K562 (cell line): ENCODE data around the gene BORCS8. TPM values are rescaled to one million over a fixed set of nuclear protein-coding genes. Genes with fewer than 3 reads are reported as not detected.

Experiments
- ATAC-seq: fragments of 200-7000 bp; cut with Tn5 transposase; 3 replicates; pipeline ENCODE4 v1.9.1; 2020; ENCODE audit warnings: moderate library complexity
- BruUV-seq: library from RNA; stranded (reverse); fragments of 400-500 nt; replicated peaks from 2 replicates; lab custom pipeline; 2021; lab: Mats Ljungman, UMichigan
- CTCF ChIA-PET: fragments of 300-600 bp; formaldehyde crosslinking; extraction: SDS; loops from one replicate; lab custom pipeline; 2021; ENCODE audit warnings: low intra/inter-chr PET ratio; lab: Yijun Ruan, JAX
- POLR2A ChIA-PET: fragments of 300-600, 350-650 bp; sonication (Branson Sonifier 250); formaldehyde crosslinking; extraction: SDS; loops from one replicate; lab custom pipeline; 2021; ENCODE audit warnings: antibody characterized with exemption, inconsistent platforms; lab: Yijun Ruan, JAX
- DNase-seq, 4 experiments: peaks; one replicate each; pipeline versions ENCODE4 v3.0.0 to v3.0.0-alpha.2; 2011 to 2018; ENCODE audit warnings: low spot score in 3 of 4, mixed read lengths in 3 of 4; ENCODE audit errors: extremely low read depth in 1 of 4
- FAIRE-seq: peaks from 2 replicates; lab custom pipeline; 2011; peaks lifted over from hg19 to GRCh38; lab: Jason Lieb, UNC
- H2AFZ ChIP-seq: 2 replicates; pipeline ENCODE4 v1.6.0; 2011; ENCODE audit warnings: low read depth, low read length, control low read depth, inconsistent platforms
- H3K27ac ChIP-seq: fragments of 200-600 bp; 3 replicates; pipeline ENCODE4 v1.8.0; 2011; ENCODE audit warnings: low read depth, mild to moderate bottlenecking, control low read depth, inconsistent platforms, low read length, moderate library complexity, mixed read lengths; ENCODE audit errors: extremely low read depth
- H3K27me3 ChIP-seq, 2 experiments: fragments of 300-600 bp in 1 of 2; 2 replicates in 1 of 2; 3 replicates in 1 of 2; pipeline versions ENCODE4 v1.6.0 to v1.8.0; 2011; ENCODE audit warnings: inconsistent platforms in 2 of 2, low read length in 2 of 2, mild to moderate bottlenecking in 1 of 2, mixed read lengths in 1 of 2, moderate library complexity in 1 of 2; ENCODE audit not compliant: control insufficient read depth in 2 of 2, insufficient read depth in 2 of 2
- H3K36me3 ChIP-seq: fragments of 300-600 bp; 3 replicates; pipeline ENCODE4 v1.8.0; 2011; ENCODE audit warnings: mild to moderate bottlenecking, low read length, inconsistent platforms; ENCODE audit not compliant: control insufficient read depth, insufficient read depth
- H3K4me1 ChIP-seq, 2 experiments: fragments of 200-600 bp in 1 of 2; replicated peaks in 1 of 2; 2 replicates in 1 of 2; 3 replicates in 1 of 2; pipeline versions ENCODE4 v1.5.1 to v1.8.0; 2011; ENCODE audit warnings: inconsistent platforms in 2 of 2, low read length in 2 of 2, mild to moderate bottlenecking in 1 of 2, mixed read lengths in 1 of 2, moderate library complexity in 1 of 2; ENCODE audit not compliant: control insufficient read depth in 2 of 2, insufficient read depth in 2 of 2
- H3K4me2 ChIP-seq: 2 replicates; pipeline ENCODE4 v1.6.1; 2011; ENCODE audit warnings: low read length, control low read depth, inconsistent platforms, mixed read lengths; ENCODE audit not compliant: insufficient read depth
- H3K4me3 ChIP-seq: fragments of 200-600 bp; sonication (generic), shearing (Covaris generic); 2 replicates; pipeline ENCODE4 v1.5.1; 2016; ENCODE audit warnings: control low read depth, inconsistent platforms
- H3K79me2 ChIP-seq: fragments of 200-600 bp; 3 replicates; pipeline ENCODE4 v1.8.0; 2011; ENCODE audit warnings: low read length, inconsistent platforms; ENCODE audit not compliant: control insufficient read depth, insufficient read depth
- H3K9ac ChIP-seq, 2 experiments: 2 replicates each; pipeline versions ENCODE4 v1.6.0 to v1.6.1; 2011; ENCODE audit warnings: low read depth in 2 of 2, low read length in 2 of 2, control low read depth in 1 of 2, inconsistent platforms in 1 of 2, mild to moderate bottlenecking in 1 of 2, mixed read lengths in 1 of 2; ENCODE audit not compliant: insufficient read depth in 1 of 2
- H3K9me1 ChIP-seq: one replicate; pipeline ENCODE4 v1.6.0; 2011; ENCODE audit warnings: inconsistent platforms, mild to moderate bottlenecking, low read length, moderate library complexity; ENCODE audit not compliant: control insufficient read depth, insufficient read depth
- H3K9me3 ChIP-seq: replicated peaks from 2 replicates; pipeline ENCODE4 v1.5.1; 2011; ENCODE audit warnings: low read depth, low read length, inconsistent platforms; ENCODE audit not compliant: control insufficient read depth, insufficient read depth
- H4K20me1 ChIP-seq: replicated peaks from 2 replicates; pipeline ENCODE4 v1.6.1; 2011; ENCODE audit warnings: low read length, inconsistent platforms, mixed read lengths; ENCODE audit not compliant: control insufficient read depth, insufficient read depth
- BDP1 ChIP-seq: IDR thresholded peaks from 3 replicates; pipeline ENCODE4 v1.6.1; 2011; ENCODE audit not compliant: insufficient read length, insufficient read depth
- HMBOX1 ChIP-seq: sonication (generic); IDR thresholded peaks from 2 replicates; pipeline ENCODE4 v1.6.1; 2016
- KDM1A ChIP-seq, 2 experiments: fragments of 450-650 bp; IDR thresholded peaks; 2 replicates each; pipeline ENCODE4 v1.6.1; 2016; ENCODE audit warnings: mild to moderate bottlenecking in 2 of 2
- MXI1 ChIP-seq: IDR thresholded peaks from 2 replicates; pipeline ENCODE4 v1.6.1; 2011; ENCODE audit warnings: low read depth, mild to moderate bottlenecking, improper control_type of control experiment, low read length
- NR3C1 ChIP-seq: sonication (generic); formaldehyde crosslinking; IDR thresholded peaks from 2 replicates; pipeline ENCODE4 v1.8.1; 2022; ENCODE audit warnings: missing genetic modification reagents
- SLC30A9 ChIP-seq: fragments of 250-450 bp; sonication (Bioruptor Pico); IDR thresholded peaks from 2 replicates; pipeline ENCODE4 v1.8.0; 2022; ENCODE audit warnings: mild to moderate bottlenecking, moderate library complexity
- ZNF121 ChIP-seq: sonication (generic); formaldehyde crosslinking; conservative IDR thresholded peaks from 2 replicates; pipeline ENCODE4 v1.8.0; 2022; ENCODE audit warnings: missing genetic modification reagents
- ZNF57 ChIP-seq: fragments of 450-650 bp; formaldehyde crosslinking; IDR thresholded peaks from 2 replicates; pipeline ENCODE4 v1.4.0; 2020; ENCODE audit warnings: mild to moderate bottlenecking, moderate library complexity
- WGBS: fragments of 100-300 bp; shearing (Covaris generic); methylation state at CpG from one replicate; pipeline ENCODE4 v1.1.6; 2016; ENCODE audit warnings: low coverage, mixed read lengths; ENCODE audit not compliant: insufficient coverage; ENCODE audit errors: missing lambda C conversion rate; 5-methylcytosine and 5-hydroxymethylcytosine counted together
- in situ Hi-C: fragments of 300-500 bp; cut with MboI; formaldehyde crosslinking; loops from 4 replicates; pipeline ENCODE4 v1.15.0; 2018; ENCODE audit warnings: inconsistent platforms, mixed read lengths
- intact Hi-C: fragments of 100-400 bp; cut with micrococcal nuclease; formaldehyde crosslinking; loops from 2 replicates; pipeline ENCODE4 v1.14.2; 2022
- polyA plus RNA-seq, 8 experiments: library from polyadenylated mRNA; depleted of rRNA in 4 of 8; stranded (reverse) in 5 of 8; unstranded in 3 of 8; fragments of >200 nt; fragmentation: Nextera tagmentation in 2 of 8; fragmentation: Illumina TruSeq in 1 of 8; extraction: Ambion mirVana in 2 of 8; extraction: Trizol in 1 of 8; gene quantifications; 2 replicates each; pipeline versions ENCODE4 v1.2.1 to v1.2.3, GENCODE V29; 2011 to 2014; ENCODE audit warnings: inconsistent platforms in 1 of 8, missing spikeins in 1 of 8
- total RNA-seq, 7 experiments: library from RNA; depleted of rRNA in 6 of 7; stranded (reverse); fragments of >200 nt in 6 of 7; fragmentation: Illumina TruSeq in 2 of 7; extraction: Trizol in 2 of 7; gene quantifications; 2 replicates each; pipeline versions ENCODE4 v1.2.1 to v1.2.3, GENCODE V29; 2011 to 2021; ENCODE audit warnings: low replicate concordance in 1 of 7
- TF ChIP-seq, protein P1 (sequence below): fragments of 450-650 bp; formaldehyde crosslinking; IDR thresholded peaks from 2 replicates; pipeline ENCODE4 v1.4.0; 2020; ENCODE audit warnings: mild to moderate bottlenecking, moderate library complexity
- TF ChIP-seq, protein P2 (sequence below), 2 experiments: fragments of 450-650 bp in 1 of 2; IDR thresholded peaks; 2 replicates each; pipeline ENCODE4 v1.6.1; 2011 to 2017; ENCODE audit warnings: low read depth in 2 of 2, antibody characterized with exemption in 1 of 2, borderline replicate concordance in 1 of 2, low read length in 1 of 2, mild to moderate bottlenecking in 1 of 2, mixed read lengths in 1 of 2; ENCODE audit not compliant: control insufficient read depth in 1 of 2

BORCS8 gene
- total and polyA plus RNA-seq, 9 of the 15 experiments (the other 6 are each of a cell fraction or from before 2014, with no cell fraction given), result 4.6 to 33.6 (median 16.3) TPM

GRCh38 chr19:19142347-19142746 is 49.6 kb downstream of the BORCS8 start:
- Histone ChIP-seq H3K9ac (no peak overlapping the region), H3K4me2 (no peak overlapping the region), H3K9me1 (no peaks in the 10 kb centered on the region), H3K79me2 (peaks cover 9% of the 10 kb centered on the region), H2AFZ (no peak overlapping the region), H3K27me3 (no peaks in the 10 kb centered on the region; a peak in 1 of 5 replicates), H4K20me1 (peaks cover 2% of the 10 kb centered on the region; the same call in 1 of the 2 replicates), H3K36me3 (no peaks in the 10 kb centered on the region), H3K9me3 (no peaks in the 10 kb centered on the region), H3K4me3 (no peak overlapping the region), H3K27ac (no peak overlapping the region), H3K4me1 (peaks cover 3 to 28% of the 10 kb centered on the region in 2 experiments; a peak in 4 of 5 replicates)
- DNase-seq, result no peak
- in situ Hi-C loops, result loop anchor here (5.0 kb wide), 1 partner anchor 200 kb away; no protein-coding TSS in a partner anchor
- ChIA-PET POLR2A (no interaction called here), CTCF (no interaction called here)
- WGBS, result 59% methylated on average over 12 of the region's 12 CpGs
- ATAC-seq, result no peak
- no peak for FAIRE-seq
- no TSS peak for BruUV-seq
- peak; percentile 44 for TF ChIP-seq ZNF121
- TF ChIP-seq, protein P1, sequence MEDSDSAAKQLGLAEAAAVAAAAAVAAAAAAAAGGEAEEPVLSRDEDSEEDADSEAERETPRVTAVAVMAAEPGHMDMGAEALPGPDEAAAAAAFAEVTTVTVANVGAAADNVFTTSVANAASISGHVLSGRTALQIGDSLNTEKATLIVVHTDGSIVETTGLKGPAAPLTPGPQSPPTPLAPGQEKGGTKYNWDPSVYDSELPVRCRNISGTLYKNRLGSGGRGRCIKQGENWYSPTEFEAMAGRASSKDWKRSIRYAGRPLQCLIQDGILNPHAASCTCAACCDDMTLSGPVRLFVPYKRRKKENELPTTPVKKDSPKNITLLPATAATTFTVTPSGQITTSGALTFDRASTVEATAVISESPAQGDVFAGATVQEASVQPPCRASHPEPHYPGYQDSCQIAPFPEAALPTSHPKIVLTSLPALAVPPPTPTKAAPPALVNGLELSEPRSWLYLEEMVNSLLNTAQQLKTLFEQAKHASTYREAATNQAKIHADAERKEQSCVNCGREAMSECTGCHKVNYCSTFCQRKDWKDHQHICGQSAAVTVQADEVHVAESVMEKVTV (CRISPR knock-in tag), result no peak
- intact Hi-C loops, result no loop called here

- Histone ChIP-seq H3K4me1 (peaks cover 10 to 23% of the 10 kb centered on the region in 2 experiments), H3K9ac (no peak overlapping the region), H3K79me2 (peaks cover 25% of the 10 kb centered on the region), H3K4me2 (no peak overlapping the region), H3K9me1 (no peaks in the 10 kb centered on the region), H4K20me1 (peaks cover 3% of the 10 kb centered on the region; the same call in 1 of the 2 replicates), H3K27ac (no peak overlapping the region), H3K36me3 (no peaks in the 10 kb centered on the region), H3K4me3 (no peak overlapping the region), H3K9me3 (no peaks in the 10 kb centered on the region), H2AFZ (no peak overlapping the region), H3K27me3 (no peaks in the 10 kb centered on the region; a peak in 1 of 5 replicates)
- ATAC-seq (no peak), FAIRE-seq (no peak), DNase-seq (no peak)
- ChIA-PET POLR2A (interaction anchor here (1.4 to 1.8 kb wide), 2 partner anchors 16 to 75 kb away, joined by 5 to 6 read pairs; no protein-coding TSS in a partner anchor), CTCF (no interaction called here)
- BruUV-seq, result no TSS peak
- in situ Hi-C loops, result loop anchor here (5.0 kb wide), 1 partner anchor 202 kb away; no protein-coding TSS in a partner anchor
- intact Hi-C loops, result no loop called here
- WGBS, result 22% methylated on average over 5 of the region's 5 CpGs
- TF ChIP-seq, protein P2, sequence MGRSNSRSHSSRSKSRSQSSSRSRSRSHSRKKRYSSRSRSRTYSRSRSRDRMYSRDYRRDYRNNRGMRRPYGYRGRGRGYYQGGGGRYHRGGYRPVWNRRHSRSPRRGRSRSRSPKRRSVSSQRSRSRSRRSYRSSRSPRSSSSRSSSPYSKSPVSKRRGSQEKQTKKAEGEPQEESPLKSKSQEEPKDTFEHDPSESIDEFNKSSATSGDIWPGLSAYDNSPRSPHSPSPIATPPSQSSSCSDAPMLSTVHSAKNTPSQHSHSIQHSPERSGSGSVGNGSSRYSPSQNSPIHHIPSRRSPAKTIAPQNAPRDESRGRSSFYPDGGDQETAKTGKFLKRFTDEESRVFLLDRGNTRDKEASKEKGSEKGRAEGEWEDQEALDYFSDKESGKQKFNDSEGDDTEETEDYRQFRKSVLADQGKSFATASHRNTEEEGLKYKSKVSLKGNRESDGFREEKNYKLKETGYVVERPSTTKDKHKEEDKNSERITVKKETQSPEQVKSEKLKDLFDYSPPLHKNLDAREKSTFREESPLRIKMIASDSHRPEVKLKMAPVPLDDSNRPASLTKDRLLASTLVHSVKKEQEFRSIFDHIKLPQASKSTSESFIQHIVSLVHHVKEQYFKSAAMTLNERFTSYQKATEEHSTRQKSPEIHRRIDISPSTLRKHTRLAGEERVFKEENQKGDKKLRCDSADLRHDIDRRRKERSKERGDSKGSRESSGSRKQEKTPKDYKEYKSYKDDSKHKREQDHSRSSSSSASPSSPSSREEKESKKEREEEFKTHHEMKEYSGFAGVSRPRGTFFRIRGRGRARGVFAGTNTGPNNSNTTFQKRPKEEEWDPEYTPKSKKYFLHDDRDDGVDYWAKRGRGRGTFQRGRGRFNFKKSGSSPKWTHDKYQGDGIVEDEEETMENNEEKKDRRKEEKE (IDR thresholded peaks at IDR 0.05; ENCODE audit: borderline replicate concordance in 1 of 2, control insufficient read depth in 1 of 2, low read depth in 2 of 2, low read length in 1 of 2), result no peak
- TF ChIP-seq NR3C1 (CRISPR knock-in tag) (no peak), ZNF57 (no peak), SLC30A9 (no peak), KDM1A (IDR thresholded peaks at IDR 0.05) (no peak), HMBOX1 (no peak), BDP1 (no peak), MXI1 (no peak)
Observed at GRCh38 chr19:19140476-19140875, 51.5 kb downstream of the BORCS8 start.
